Heart left ventricle (tissue), 16 donors: ENCODE measurements around the gene MAGI2. TPM values are rescaled to one million over a fixed set of nuclear protein-coding genes. Genes with fewer than 3 reads are reported as not detected.
A peak's percentile ranks its signal among the peaks of the same experiment; 100 is the strongest.

Experiments
- ATAC-seq, 4 donors: fragments of 200-7000 bp; cut with Tn5 transposase; one replicate each; pipeline ENCODE4 v1.9.1; 2020 to 2022; ENCODE audit warnings: moderate library complexity in 4 of 4, mild to moderate bottlenecking in 3 of 4, moderate number of reproducible peaks in 1 of 4
- DNase-seq, 5 donors: peaks; one replicate each; pipeline ENCODE4 v3.0.0-alpha.2; 2020
- H3K27ac ChIP-seq, 12 donors: fragments of 200-600 bp; sonication (generic) in 4 of 12; one replicate each; pipeline versions ENCODE4 v1.5.0 to v1.8.0; 2016 to 2022; ENCODE audit warnings: mild to moderate bottlenecking in 2 of 12
- H3K27me3 ChIP-seq, 9 donors: fragments of 200-600 bp; sonication (generic) in 2 of 9; one replicate each; pipeline versions ENCODE4 v1.5.1 to v1.8.0; 2016 to 2022; ENCODE audit warnings: mild to moderate bottlenecking in 3 of 9
- H3K36me3 ChIP-seq, 9 donors: fragments of 200-600 bp; sonication (generic) in 2 of 9; one replicate each; pipeline versions ENCODE4 v1.5.0 to v1.8.0; 2018 to 2022; ENCODE audit warnings: mild to moderate bottlenecking in 2 of 9
- H3K4me1 ChIP-seq, 12 donors: fragments of 200-600 bp; sonication (generic) in 4 of 12; one replicate each; pipeline versions ENCODE4 v1.5.0 to v1.8.0; 2016 to 2022; ENCODE audit warnings: mild to moderate bottlenecking in 3 of 12
- H3K4me3 ChIP-seq, 12 donors: fragments of 200-600 bp; sonication (generic) in 4 of 12; one replicate each; pipeline versions ENCODE4 v1.5.0 to v1.8.0; 2017 to 2022; ENCODE audit warnings: mild to moderate bottlenecking in 9 of 12, moderate library complexity in 4 of 12
- H3K9me3 ChIP-seq, 12 donors: fragments of 200-600 bp; sonication (generic) in 4 of 12; one replicate each; pipeline versions ENCODE4 v1.5.0 to v1.8.0; 2016 to 2022; ENCODE audit warnings: mild to moderate bottlenecking in 1 of 12
- CTCF ChIP-seq, 12 donors: fragments of 200-600 bp; sonication (generic) in 4 of 12; IDR thresholded peaks; one replicate each; pipeline versions ENCODE4 v1.5.0 to v1.8.0; 2018 to 2022; ENCODE audit warnings: antibody characterized with exemption in 12 of 12, mild to moderate bottlenecking in 5 of 12
- POLR2A ChIP-seq, 2 donors: fragments of 450-650 bp; IDR thresholded peaks; one replicate each; pipeline ENCODE4 v1.6.1; 2017; ENCODE audit warnings: antibody characterized with exemption in 2 of 2, mild to moderate bottlenecking in 2 of 2, moderate library complexity in 2 of 2
- whole genome bisulfite sequencing, 4 donors: extraction: QIAGEN DNeasy Blood & Tissue Kit in 2 of 4; methylation state at CpG; one replicate each; pipeline versions ENCODE4 v1.1.5 to v1.1.7; 2013 to 2018; 5-methylcytosine and 5-hydroxymethylcytosine counted together
- intact Hi-C, 10 donors: fragments of 100-400 bp; cut with DNase I; formaldehyde crosslinking; loops; one replicate each; pipeline versions ENCODE4 v1.11.1 to v1.14.2; 2022
- polyA plus RNA-seq, 2 donors: library from polyadenylated mRNA; stranded (reverse); fragments of 200-250 nt; gene quantifications; one replicate each; pipeline ENCODE4 v1.2.3, GENCODE V29; 2013
- total RNA-seq, 9 donors: library from RNA; depleted of rRNA in 2 of 9; stranded (reverse); fragments of >200 nt in 2 of 9; fragmentation: NEBNext Ultra II Directional in 3 of 9; extraction: Animal tissue kit (Norgen Biotek cat#: 25700) in 3 of 9; gene quantifications; one replicate each; pipeline versions ENCODE4 v1.1.0 to v1.2.4, GENCODE V29; 2016 to 2023
- donor health status: ischemic (EF 13 %, LVEDD 7.1; RV severe dilation, severe dysfunction).
- donor health status: healthy with polysubstance abuse.
- donor health status: DM: no; HTN: yes; CAD: no.
- donor health status: DM: no; HTN: no; CAD: no.
- donor health status: ischemic (EF 25% LVEDD 6.9; RV normal size, moderate dysfunction).
- donor health status: ischemic (EF 25% LVEDD 5.7; RV mildly dilated, moderate dysfunction).
- donor health status: healthy.
- donor health status: DM: yes; HTN: yes; CAD: no.
- donor health status: ischemic (EF 35%, LVEDD 5.7; RV mildly dilated, moderate dysfunction).
- donor health status: nonischemic (EF 11% LVEDD 7.7; RV severe dilation, severe dysfunction).
- donor health status: DM: yes; HTN: yes; CAD: no.
- donor health status: PGD.
- donor health status: ischemic (EF 29% LVEDD 5.4; RV normal size, mild dysfunction).
- donor health status: nonischemic (EF 23%, LVEDD 6.1; RV moderate dilation, normal function).

MAGI2 gene
- total and polyA plus RNA-seq, 11 donors = 1.1 to 6.8 (median 3.8) TPM

- no peak overlapping the region for H3K4me3 ChIP-seq
- no peaks in the 10 kb centered on the region for H3K36me3 ChIP-seq
- ATAC-seq (no peak), DNase-seq (no peak)
- H3K27me3 ChIP-seq = no peaks in the 10 kb centered on the region
- no peaks in the 10 kb centered on the region for H3K4me1 ChIP-seq
- H3K9me3 ChIP-seq = no peaks in the 10 kb centered on the region
- intact Hi-C loops = no loop called here
- no peak overlapping the region for H3K27ac ChIP-seq
- 0 to 38% (median 27%) methylated on average over 2 of the region's 2 CpGs for WGBS, 4 donors
- TF ChIP-seq POLR2A (IDR thresholded peaks at IDR 0.05) (no peak), CTCF (IDR thresholded peaks at IDR 0.05) (peak in 1 of 12 donors; percentile 24)
Measured at GRCh38 chr7:79320741-79321473, 132.6 kb downstream of the MAGI2 start.

GRCh38 chr7:79319369-79319768 lies 134.1 kb downstream of the MAGI2 start:
- H3K36me3 ChIP-seq = no peaks in the 10 kb centered on the region
- no peaks in the 10 kb centered on the region for H3K27me3 ChIP-seq
- no peaks in the 10 kb centered on the region for H3K4me1 ChIP-seq
- DNase-seq (no peak), ATAC-seq (no peak)
- H3K9me3 ChIP-seq = no peaks in the 10 kb centered on the region
- TF ChIP-seq POLR2A (IDR thresholded peaks at IDR 0.05) (no peak), CTCF (IDR thresholded peaks at IDR 0.05) (no peak)
- WGBS, 4 donors = 72 to 100% (median 86%) methylated on average over 1 of the region's 1 CpG
- intact Hi-C loops = no loop called here
- H3K4me3 ChIP-seq = no peak overlapping the region
- no peak overlapping the region for H3K27ac ChIP-seq

- DNase-seq = no peak
- Histone ChIP-seq H3K4me1 (no peaks in the 10 kb centered on the region), H3K9me3 (no peaks in the 10 kb centered on the region), H3K27ac (no peak overlapping the region), H3K27me3 (no peaks in the 10 kb centered on the region), H3K4me3 (no peak overlapping the region), H3K36me3 (no peaks in the 10 kb centered on the region)
- ATAC-seq = no peak
- no peak for TF ChIP-seq POLR2A (IDR thresholded peaks at IDR 0.05)
- TF ChIP-seq CTCF (IDR thresholded peaks at IDR 0.05) = no peak
- intact Hi-C loops = no loop called here
- WGBS, 4 donors = 71 to 77% (median 74%) methylated on average over 2 of the region's 2 CpGs
Measured at GRCh38 chr7:79317728-79318127, 135.7 kb downstream of the MAGI2 start.

GRCh38 chr7:79312022-79312421 lies 141.4 kb downstream of the MAGI2 start:
- DNase-seq = no peak
- 93 to 97% (median 96%) methylated on average over 3 of the region's 3 CpGs for WGBS, 4 donors
- Histone ChIP-seq H3K36me3 (no peaks in the 10 kb centered on the region), H3K4me1 (no peaks in the 10 kb centered on the region), H3K27me3 (no peaks in the 10 kb centered on the region), H3K4me3 (no peak overlapping the region), H3K9me3 (no peaks in the 10 kb centered on the region), H3K27ac (no peak overlapping the region)
- no peak for TF ChIP-seq CTCF (IDR thresholded peaks at IDR 0.05)
- TF ChIP-seq POLR2A (IDR thresholded peaks at IDR 0.05) = no peak
- intact Hi-C loops = no loop called here
- no peak for ATAC-seq
